HEK293 (cell line): Measurements from ENCODE around the gene NKAPD1.
"Not testable (repeated sequence)": the region's sequence is repeated elsewhere in the genome, so short reads cannot be mapped to it uniquely, and the experiment has no call there.

Experiments
- CTCF ChIA-PET: fragments of 350-600 bp; formaldehyde crosslinking; extraction: SDS; loops from one replicate; lab custom pipeline; 2021; ENCODE audit warnings: antibody characterized with exemption; lab: Yijun Ruan, JAX
- POLR2A ChIA-PET: fragments of 300-600 bp; formaldehyde crosslinking; extraction: SDS; loops from one replicate; lab custom pipeline; 2020; ENCODE audit warnings: antibody characterized with exemption, inconsistent platforms; lab: Yijun Ruan, JAX
- H3K27ac ChIP-seq: fragments of 200-500 bp; sonication (Bioruptor generic); 2 replicates; pipeline ENCODE4 v1.5.1; 2014; ENCODE audit warnings: low read depth, low read length, control low read depth, inconsistent platforms; ENCODE audit errors: extremely low read depth
- H3K36me3 ChIP-seq, 2 experiments: fragments of 200-500 bp in 1 of 2; sonication (Bioruptor generic) in 1 of 2; 1 replicate in 1 of 2; 2 replicates in 1 of 2; pipeline ENCODE4 v1.5.1; 2014 to 2017; ENCODE audit warnings: inconsistent platforms in 2 of 2, low read length in 2 of 2; ENCODE audit not compliant: control insufficient read depth in 2 of 2, insufficient read depth in 1 of 2
- H3K4me1 ChIP-seq: fragments of 200-500 bp; sonication (Bioruptor generic); 2 replicates; pipeline ENCODE4 v1.5.1; 2014; ENCODE audit warnings: mild to moderate bottlenecking, low read length, inconsistent platforms; ENCODE audit not compliant: control insufficient read depth, insufficient read depth
- H3K4me3 ChIP-seq: 2 replicates; pipeline ENCODE4 v1.5.1; 2011; ENCODE audit warnings: low read depth, mild to moderate bottlenecking, control low read depth, low read length, moderate library complexity
- H3K9me3 ChIP-seq: fragments of 200-500 bp; sonication (Bioruptor generic); 2 replicates; pipeline ENCODE4 v1.5.1; 2014; ENCODE audit warnings: low read depth, low read length, inconsistent platforms; ENCODE audit not compliant: control insufficient read depth, insufficient read depth
- GLI4 ChIP-seq: fragments of 450-650 bp; formaldehyde crosslinking; IDR thresholded peaks from 2 replicates; pipeline ENCODE4 v1.5.1; 2016; ENCODE audit warnings: missing biosample characterization, missing genetic modification characterization
- HOXA7 ChIP-seq: sonication (generic); formaldehyde crosslinking; IDR thresholded peaks from 2 replicates; pipeline ENCODE4 v1.8.1; 2022; ENCODE audit warnings: missing genetic modification reagents, borderline replicate concordance
- KLF8 ChIP-seq: fragments of 450-650 bp; formaldehyde crosslinking; IDR thresholded peaks from 2 replicates; pipeline ENCODE4 v1.5.1; 2016; ENCODE audit warnings: missing biosample characterization, missing genetic modification characterization
- MEIS1 ChIP-seq: sonication (generic); formaldehyde crosslinking; IDR thresholded peaks from 2 replicates; pipeline ENCODE4 v1.8.1; 2022; ENCODE audit warnings: missing genetic modification reagents, mild to moderate bottlenecking, borderline replicate concordance
- OVOL3 ChIP-seq: fragments of 450-650 bp; formaldehyde crosslinking; IDR thresholded peaks from 2 replicates; pipeline ENCODE4 v1.5.1; 2016; ENCODE audit warnings: missing biosample characterization, missing genetic modification characterization
- SCRT1 ChIP-seq: fragments of 450-650 bp; formaldehyde crosslinking; IDR thresholded peaks from 2 replicates; pipeline ENCODE4 v1.5.1; 2016; ENCODE audit warnings: missing biosample characterization, missing genetic modification characterization, borderline replicate concordance
- TCF7L2 ChIP-seq: IDR thresholded peaks from 2 replicates; pipeline ENCODE4 v1.6.1; 2011; ENCODE audit warnings: low read depth, mild to moderate bottlenecking, inconsistent platforms, low read length, moderate library complexity, borderline replicate concordance
- ZBTB20 ChIP-seq: fragments of 450-650 bp; formaldehyde crosslinking; IDR thresholded peaks from 2 replicates; pipeline ENCODE4 v1.5.1; 2016; ENCODE audit warnings: missing biosample characterization, missing genetic modification characterization
- ZBTB48 ChIP-seq: fragments of 450-650 bp; formaldehyde crosslinking; IDR thresholded peaks from 2 replicates; pipeline ENCODE4 v1.5.1; 2016; ENCODE audit warnings: missing biosample characterization, missing genetic modification characterization
- ZFP37 ChIP-seq: fragments of 450-650 bp; formaldehyde crosslinking; IDR thresholded peaks from 2 replicates; pipeline ENCODE4 v1.5.1; 2016; ENCODE audit warnings: missing biosample characterization, missing genetic modification characterization
- ZNF133 ChIP-seq: fragments of 450-650 bp; formaldehyde crosslinking; IDR thresholded peaks from 2 replicates; pipeline ENCODE4 v1.5.1; 2016; ENCODE audit warnings: missing biosample characterization, missing genetic modification characterization
- ZNF146 ChIP-seq: fragments of 450-650 bp; formaldehyde crosslinking; IDR thresholded peaks from 2 replicates; pipeline ENCODE4 v1.5.1; 2016; ENCODE audit warnings: missing biosample characterization, missing genetic modification characterization
- ZNF16 ChIP-seq: fragments of 450-650 bp; formaldehyde crosslinking; IDR thresholded peaks from 2 replicates; pipeline ENCODE4 v1.5.1; 2016; ENCODE audit warnings: low read depth, missing biosample characterization, missing genetic modification characterization
- ZNF211 ChIP-seq: fragments of 450-650 bp; formaldehyde crosslinking; IDR thresholded peaks from 2 replicates; pipeline ENCODE4 v1.5.1; 2016; ENCODE audit warnings: low read depth, missing biosample characterization, missing genetic modification characterization
- ZNF677 ChIP-seq: fragments of 450-650 bp; IDR thresholded peaks from 2 replicates; pipeline ENCODE4 v1.5.0; 2018; ENCODE audit warnings: missing biosample characterization, mild to moderate bottlenecking, missing genetic modification characterization, moderate library complexity
- ZNF701 ChIP-seq: fragments of 450-650 bp; formaldehyde crosslinking; IDR thresholded peaks from 2 replicates; pipeline ENCODE4 v1.5.1; 2016; ENCODE audit warnings: missing biosample characterization, missing genetic modification characterization
- ZNF791 ChIP-seq: fragments of 450-650 bp; formaldehyde crosslinking; IDR thresholded peaks from 2 replicates; pipeline ENCODE4 v1.5.1; 2016; ENCODE audit warnings: missing biosample characterization, missing genetic modification characterization
- TF ChIP-seq, protein P1 (sequence below): fragments of 450-650 bp; formaldehyde crosslinking; IDR thresholded peaks from 2 replicates; pipeline ENCODE4 v1.5.1; 2017; ENCODE audit warnings: missing biosample characterization, missing genetic modification characterization

NKAPD1 gene

DNA sequence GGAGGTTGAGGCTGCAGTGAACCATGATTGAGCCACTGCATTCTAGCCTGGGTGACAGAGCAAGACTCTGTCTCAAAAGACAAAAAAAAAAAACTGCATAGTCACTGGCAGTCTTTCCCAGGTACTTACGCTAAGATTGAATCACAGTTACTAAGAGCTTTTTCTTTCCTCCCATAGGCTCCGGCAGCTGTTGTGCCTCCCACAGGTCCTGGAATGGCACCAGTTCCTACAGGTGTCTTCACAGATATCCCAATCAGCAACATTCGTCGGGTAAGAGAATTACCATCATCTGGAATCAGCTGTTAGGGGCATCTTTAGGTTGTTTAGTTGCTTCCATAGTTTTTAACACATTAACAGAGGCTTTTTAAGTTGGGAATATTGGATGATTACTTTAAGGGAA, 29.1 kb upstream of the NKAPD1 start (continued):
- no peak for TF ChIP-seq TCF7L2
- TF ChIP-seq ZNF16 (tag by site-specific recombination) = no peak
- TF ChIP-seq HOXA7 (CRISPR knock-in tag) = no peak
- no peak for TF ChIP-seq MEIS1 (CRISPR knock-in tag)
- TF ChIP-seq ZNF677 (tag by site-specific recombination) = no peak
- TF ChIP-seq ZNF211 (tag by site-specific recombination) = no peak

DNA sequence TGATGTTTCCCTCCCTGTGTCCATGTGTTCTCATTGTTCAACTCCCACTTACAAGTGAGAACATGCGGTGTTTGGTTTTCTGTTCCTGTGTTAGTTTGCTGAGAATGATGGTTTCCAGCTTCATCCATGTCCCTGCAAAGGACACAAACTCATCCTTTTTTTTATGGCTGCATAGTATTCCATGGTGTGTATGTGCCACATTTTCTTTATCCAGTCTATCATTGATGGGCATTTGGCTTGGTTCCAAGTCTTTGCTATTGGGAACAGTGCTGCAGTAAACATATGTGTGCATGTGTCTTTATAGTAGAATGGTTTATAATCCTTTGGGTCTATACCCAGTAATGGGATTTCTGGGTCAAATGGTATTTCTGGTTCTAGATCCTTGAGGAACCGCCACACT, 27.5 kb upstream of the NKAPD1 start:
- CTCF ChIA-PET, POLR2A ChIA-PET, H3K27ac ChIP-seq, H3K4me3 ChIP-seq, H3K9me3 ChIP-seq, H3K4me1 ChIP-seq: not testable (repeated sequence)
- H3K36me3 ChIP-seq = peaks cover 17 to 79% of the 10 kb centered on the region in 2 experiments
- peak; percentile 68 for TF ChIP-seq ZNF146 (tag by site-specific recombination)

DNA sequence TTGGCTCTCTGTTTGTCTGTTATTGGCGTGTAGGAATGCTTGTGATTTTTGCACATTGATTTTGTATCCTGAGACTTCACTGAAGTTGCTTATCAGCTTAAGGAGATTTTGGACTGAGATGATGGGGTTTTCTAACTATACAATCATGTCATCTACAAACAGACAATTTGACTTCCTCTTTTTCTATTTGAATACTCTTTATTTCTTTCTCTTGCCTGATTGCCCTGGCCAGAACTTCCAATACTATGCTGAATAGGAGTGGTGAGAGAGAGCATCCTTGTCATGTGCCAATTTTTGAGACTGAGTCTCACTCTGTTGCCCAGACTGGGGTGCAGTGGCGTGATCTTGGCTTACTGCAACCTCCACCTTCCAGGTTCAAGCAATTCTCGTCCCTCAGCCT, 25.8 kb upstream of the NKAPD1 start:
- POLR2A ChIA-PET, H3K4me3 ChIP-seq, CTCF ChIA-PET, H3K4me1 ChIP-seq, H3K27ac ChIP-seq, H3K9me3 ChIP-seq: not testable (repeated sequence)
- peaks cover 17 to 83% of the 10 kb centered on the region in 2 experiments for H3K36me3 ChIP-seq

DNA sequence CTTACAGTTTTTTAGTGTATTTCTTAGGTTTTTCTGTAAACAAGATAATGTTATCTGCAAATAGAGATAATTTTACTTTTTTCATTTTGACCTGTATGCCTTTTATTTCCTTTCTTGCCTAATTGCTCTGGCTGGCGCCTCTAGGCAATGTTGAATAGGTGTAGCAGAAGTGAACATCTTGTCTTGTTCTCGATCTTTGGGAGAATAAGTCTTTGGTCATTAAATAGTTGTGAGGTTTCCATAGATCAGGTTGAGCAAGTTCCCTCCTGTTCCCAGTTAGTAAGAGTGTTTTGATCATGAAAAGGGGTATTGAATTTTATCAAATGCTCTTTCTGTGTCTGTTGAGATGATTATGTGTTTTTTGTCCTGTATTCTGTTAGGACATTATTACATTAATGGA, 24.3 kb upstream of the NKAPD1 start:
- H3K9me3 ChIP-seq = no peaks in the 10 kb centered on the region
- TF ChIP-seq ZBTB20 = no peak
- TF ChIP-seq OVOL3 (tag by site-specific recombination) = no peak
- TF ChIP-seq KLF8 = no peak
- TF ChIP-seq SCRT1 (tag by site-specific recombination) = no peak
- no peak for TF ChIP-seq ZNF701 (tag by site-specific recombination)
- no peak for TF ChIP-seq ZNF791 (tag by site-specific recombination)
- no peak for TF ChIP-seq TCF7L2
- TF ChIP-seq ZBTB48 (tag by site-specific recombination) = no peak
- TF ChIP-seq ZNF133 (tag by site-specific recombination) = no peak
- TF ChIP-seq, all 188 proteins: peak for 0
- Histone ChIP-seq H3K4me3 (no peak overlapping the region), H3K4me1 (no peaks in the 10 kb centered on the region), H3K27ac (no peak overlapping the region), H3K36me3 (peaks cover 17 to 86% of the 10 kb centered on the region in 2 experiments)
- ChIA-PET CTCF (no interaction called here), POLR2A (no interaction called here)

DNA sequence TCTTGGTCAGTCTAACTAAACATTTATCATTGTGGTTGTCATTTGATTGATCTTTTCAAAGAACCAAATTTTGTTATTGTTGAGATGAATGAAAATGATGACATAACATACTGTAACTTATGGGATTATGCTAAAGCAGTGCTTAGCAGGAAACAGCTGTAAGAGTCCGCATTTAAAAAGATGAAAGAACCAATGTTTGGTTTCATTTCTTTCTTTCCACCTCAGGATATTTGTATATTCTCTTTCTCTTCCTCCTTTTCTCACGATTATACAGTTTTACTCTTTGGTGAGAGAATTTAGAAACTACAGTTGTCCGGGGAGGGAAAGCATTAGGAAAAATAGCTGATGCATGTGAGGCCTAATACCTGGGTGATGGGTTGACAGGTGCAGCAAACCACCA, 23.4 kb upstream of the NKAPD1 start:
- no peaks in the 10 kb centered on the region for H3K4me1 ChIP-seq
- H3K9me3 ChIP-seq = no peaks in the 10 kb centered on the region
- H3K4me3 ChIP-seq = no peak overlapping the region
- CTCF ChIA-PET = no interaction called here
- no peak overlapping the region for H3K27ac ChIP-seq
- POLR2A ChIA-PET = no interaction called here
- TF ChIP-seq, protein P1, sequence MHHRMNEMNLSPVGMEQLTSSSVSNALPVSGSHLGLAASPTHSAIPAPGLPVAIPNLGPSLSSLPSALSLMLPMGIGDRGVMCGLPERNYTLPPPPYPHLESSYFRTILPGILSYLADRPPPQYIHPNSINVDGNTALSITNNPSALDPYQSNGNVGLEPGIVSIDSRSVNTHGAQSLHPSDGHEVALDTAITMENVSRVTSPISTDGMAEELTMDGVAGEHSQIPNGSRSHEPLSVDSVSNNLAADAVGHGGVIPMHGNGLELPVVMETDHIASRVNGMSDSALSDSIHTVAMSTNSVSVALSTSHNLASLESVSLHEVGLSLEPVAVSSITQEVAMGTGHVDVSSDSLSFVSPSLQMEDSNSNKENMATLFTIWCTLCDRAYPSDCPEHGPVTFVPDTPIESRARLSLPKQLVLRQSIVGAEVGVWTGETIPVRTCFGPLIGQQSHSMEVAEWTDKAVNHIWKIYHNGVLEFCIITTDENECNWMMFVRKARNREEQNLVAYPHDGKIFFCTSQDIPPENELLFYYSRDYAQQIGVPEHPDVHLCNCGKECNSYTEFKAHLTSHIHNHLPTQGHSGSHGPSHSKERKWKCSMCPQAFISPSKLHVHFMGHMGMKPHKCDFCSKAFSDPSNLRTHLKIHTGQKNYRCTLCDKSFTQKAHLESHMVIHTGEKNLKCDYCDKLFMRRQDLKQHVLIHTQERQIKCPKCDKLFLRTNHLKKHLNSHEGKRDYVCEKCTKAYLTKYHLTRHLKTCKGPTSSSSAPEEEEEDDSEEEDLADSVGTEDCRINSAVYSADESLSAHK = no peak
- TF ChIP-seq ZFP37 (no peak), GLI4 (tag by site-specific recombination) (no peak)
- TF ChIP-seq, all 188 proteins: peak for 0
- peaks cover 12 to 83% of the 10 kb centered on the region in 2 experiments for H3K36me3 ChIP-seq
